Liver (tissue), 9 donors: ENCODE measurements around the gene UBE3D. TPM values are rescaled to one million over a fixed set of nuclear protein-coding genes. Genes with fewer than 3 reads are reported as not detected.

Source experiments
- DNase-seq: peaks from one replicate; pipeline ENCODE4 v3.0.0-alpha.2; 2017; ENCODE audit warnings: low spot score
- H3K27ac ChIP-seq, 2 donors: one replicate each; pipeline ENCODE4 v1.7.0; 2013; ENCODE audit warnings: inconsistent platforms in 2 of 2, low read length in 2 of 2, control low read depth in 1 of 2, low read depth in 1 of 2, mild to moderate bottlenecking in 1 of 2
- H3K27me3 ChIP-seq, 4 donors: one replicate each; pipeline versions ENCODE4 v1.6.1 to v1.7.0; 2013; ENCODE audit warnings: low read length in 3 of 4, inconsistent platforms in 1 of 4, mild to moderate bottlenecking in 1 of 4, moderate library complexity in 1 of 4; ENCODE audit not compliant: control insufficient read depth in 4 of 4, insufficient read depth in 4 of 4
- H3K36me3 ChIP-seq, 4 donors: one replicate each; pipeline versions ENCODE4 v1.6.1 to v1.7.0; 2013; ENCODE audit warnings: low read length in 3 of 4, mild to moderate bottlenecking in 3 of 4, low read depth in 1 of 4, moderate library complexity in 1 of 4; ENCODE audit not compliant: control insufficient read depth in 4 of 4, insufficient read depth in 3 of 4
- H3K4me1 ChIP-seq, 4 donors: one replicate each; pipeline versions ENCODE4 v1.6.1 to v1.7.0; 2013; ENCODE audit warnings: low read length in 3 of 4, mild to moderate bottlenecking in 3 of 4, moderate library complexity in 1 of 4; ENCODE audit not compliant: control insufficient read depth in 4 of 4, insufficient read depth in 4 of 4
- H3K4me3 ChIP-seq, 3 donors: one replicate each; pipeline versions ENCODE4 v1.6.1 to v1.7.0; 2013; ENCODE audit warnings: low read length in 3 of 3, control low read depth in 1 of 3, low read depth in 1 of 3, mild to moderate bottlenecking in 1 of 3
- H3K9ac ChIP-seq, 2 donors: one replicate each; pipeline ENCODE4 v1.7.0; 2013; ENCODE audit warnings: low read length in 2 of 2, mild to moderate bottlenecking in 2 of 2, moderate library complexity in 2 of 2, control low read depth in 1 of 2, low read depth in 1 of 2
- H3K9me3 ChIP-seq, 4 donors: one replicate each; pipeline versions ENCODE4 v1.6.1 to v1.7.0; 2013; ENCODE audit warnings: low read length in 3 of 4; ENCODE audit not compliant: control insufficient read depth in 4 of 4
- EGR1 ChIP-seq, 2 donors: IDR thresholded peaks; 2 replicates each; pipeline ENCODE4 v1.6.1; 2016 to 2018; ENCODE audit warnings: antibody characterized with exemption in 2 of 2, low read depth in 2 of 2
- FOXA1 ChIP-seq: IDR thresholded peaks from 2 replicates; pipeline ENCODE4 v1.6.1; 2016; ENCODE audit warnings: antibody characterized with exemption
- FOXA2 ChIP-seq: IDR thresholded peaks from 2 replicates; pipeline ENCODE4 v1.6.1; 2016; ENCODE audit warnings: antibody characterized with exemption
- GABPA ChIP-seq, 2 donors: IDR thresholded peaks in 1 of 2; conservative IDR thresholded peaks in 1 of 2; 2 replicates each; pipeline ENCODE4 v1.6.1; 2016; ENCODE audit warnings: antibody characterized with exemption in 2 of 2, mild to moderate bottlenecking in 1 of 2, moderate library complexity in 1 of 2
- HNF4A ChIP-seq, 2 donors: conservative IDR thresholded peaks; 2 replicates each; pipeline ENCODE4 v1.6.1; 2016; ENCODE audit warnings: antibody characterized with exemption in 2 of 2, mild to moderate bottlenecking in 2 of 2
- HNF4G ChIP-seq: IDR thresholded peaks from 2 replicates; pipeline ENCODE4 v1.6.1; 2016; ENCODE audit warnings: antibody characterized with exemption
- JUND ChIP-seq, 2 donors: IDR thresholded peaks; 2 replicates each; pipeline ENCODE4 v1.6.1; 2016; ENCODE audit warnings: antibody characterized with exemption in 2 of 2
- NR2F2 ChIP-seq: IDR thresholded peaks from 2 replicates; pipeline ENCODE4 v1.6.1; 2016; ENCODE audit warnings: antibody characterized with exemption
- RAD21 ChIP-seq, 2 donors: IDR thresholded peaks; 2 replicates each; pipeline ENCODE4 v1.6.1; 2016; ENCODE audit warnings: antibody characterized with exemption in 2 of 2, mild to moderate bottlenecking in 2 of 2
- RXRA ChIP-seq, 2 donors: IDR thresholded peaks; 2 replicates each; pipeline ENCODE4 v1.6.1; 2017 to 2018; ENCODE audit warnings: antibody characterized with exemption in 2 of 2, mild to moderate bottlenecking in 1 of 2
- SP1 ChIP-seq: IDR thresholded peaks from 2 replicates; pipeline ENCODE4 v1.6.1; 2018; ENCODE audit warnings: antibody characterized with exemption, mild to moderate bottlenecking
- TAF1 ChIP-seq: conservative IDR thresholded peaks from 2 replicates; pipeline ENCODE4 v1.6.1; 2016; ENCODE audit warnings: antibody characterized with exemption, mild to moderate bottlenecking
- YY1 ChIP-seq: IDR thresholded peaks from 2 replicates; pipeline ENCODE4 v1.6.1; 2016; ENCODE audit warnings: antibody characterized with exemption, mild to moderate bottlenecking
- WGBS: extraction: QIAGEN DNeasy Blood & Tissue Kit; methylation state at CpG from one replicate; pipeline ENCODE4 v1.1.7; 2013; 5-methylcytosine and 5-hydroxymethylcytosine counted together
- polyA plus RNA-seq, 2 donors: library from polyadenylated mRNA; stranded (reverse) in 1 of 2; unstranded in 1 of 2; fragments of 200-250 nt in 1 of 2; fragments of >200 nt in 1 of 2; fragmentation: Nextera tagmentation in 1 of 2; extraction: Ambion mirVana in 1 of 2; gene quantifications; one replicate each; pipeline versions ENCODE4 v1.2.1 to v1.2.3, GENCODE V29; 2013 to 2015
- total RNA-seq, 2 donors: library from RNA; depleted of rRNA; stranded (reverse); fragments of >200 nt; gene quantifications; one replicate each; pipeline ENCODE4 v1.2.3, GENCODE V29; 2014
- TF ChIP-seq, protein P1 (sequence below): IDR thresholded peaks from 2 replicates; pipeline ENCODE4 v1.6.1; 2016; ENCODE audit warnings: antibody characterized with exemption
- TF ChIP-seq, protein P2 (sequence below): IDR thresholded peaks from 2 replicates; pipeline ENCODE4 v1.6.1; 2016; ENCODE audit warnings: antibody characterized with exemption
- TF ChIP-seq, protein P3 (sequence below): IDR thresholded peaks from 2 replicates; pipeline ENCODE4 v1.6.1; 2016; ENCODE audit warnings: antibody characterized with exemption, mild to moderate bottlenecking
- TF ChIP-seq, protein P4 (sequence below): fragments of 150-350 bp; IDR thresholded peaks from 2 replicates; pipeline ENCODE4 v1.5.1; 2017; ENCODE audit warnings: improper control_type of control experiment, low read depth, low read length; ENCODE audit not compliant: missing input control
- TF ChIP-seq, protein P5 (sequence below): IDR thresholded peaks from 2 replicates; pipeline ENCODE4 v1.6.1; 2016; ENCODE audit warnings: antibody characterized with exemption
- donor health status: healthy.
- donor health status: healthy.
- donor health status: healthy.
- donor health status: healthy.
- donor health status: healthy.

Gene UBE3D
- total and polyA plus RNA-seq, 4 donors: 0.78 to 6.4 (median 1.9) TPM

DNA sequence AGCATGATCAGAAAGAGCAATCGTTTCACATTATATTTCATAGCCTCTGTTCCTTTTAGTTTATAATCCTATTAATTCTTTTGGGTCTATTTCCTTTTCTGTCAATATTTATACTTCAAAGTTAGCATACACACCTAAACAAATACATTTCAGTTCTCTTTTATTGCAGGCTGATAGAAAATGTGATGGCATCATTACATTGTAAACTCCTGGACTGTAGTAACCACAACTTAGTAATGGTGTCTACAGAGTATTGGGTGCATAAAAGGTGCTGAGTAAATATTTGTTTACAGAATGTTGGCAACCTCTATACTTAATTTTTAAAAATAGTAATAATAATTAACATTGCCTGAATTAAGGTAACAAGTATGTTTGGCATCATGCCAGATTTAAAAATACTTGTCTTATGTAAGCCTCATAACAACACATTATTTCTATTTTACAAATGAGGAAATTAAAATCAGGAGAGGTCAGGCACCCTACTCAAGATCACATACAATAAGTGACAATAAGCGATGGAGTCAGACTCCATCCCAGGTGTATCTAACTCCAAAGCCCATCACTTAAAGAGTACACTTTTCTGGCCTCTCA lies 195.0 kb downstream of the UBE3D start:
- Histone ChIP-seq H3K27ac (no peak overlapping the region), H3K36me3 (no peaks in the 10 kb centered on the region), H3K4me1 (no peaks in the 10 kb centered on the region), H3K9me3 (no peaks in the 10 kb centered on the region), H3K4me3 (no peak overlapping the region), H3K9ac (no peak overlapping the region), H3K27me3 (no peaks in the 10 kb centered on the region)
- TF ChIP-seq RXRA (IDR thresholded peaks at IDR 0.05): no peak
- TF ChIP-seq TAF1: no peak
- no peak for TF ChIP-seq EGR1 (IDR thresholded peaks at IDR 0.05; ENCODE audit: low read depth in 2 of 2)
- no peak for TF ChIP-seq SP1
- no peak for TF ChIP-seq FOXA1
- TF ChIP-seq, protein P1, sequence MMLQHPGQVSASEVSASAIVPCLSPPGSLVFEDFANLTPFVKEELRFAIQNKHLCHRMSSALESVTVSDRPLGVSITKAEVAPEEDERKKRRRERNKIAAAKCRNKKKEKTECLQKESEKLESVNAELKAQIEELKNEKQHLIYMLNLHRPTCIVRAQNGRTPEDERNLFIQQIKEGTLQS: no peak
- TF ChIP-seq NR2F2: no peak
- TF ChIP-seq FOXA2: no peak
- TF ChIP-seq YY1: no peak
- TF ChIP-seq, protein P2, sequence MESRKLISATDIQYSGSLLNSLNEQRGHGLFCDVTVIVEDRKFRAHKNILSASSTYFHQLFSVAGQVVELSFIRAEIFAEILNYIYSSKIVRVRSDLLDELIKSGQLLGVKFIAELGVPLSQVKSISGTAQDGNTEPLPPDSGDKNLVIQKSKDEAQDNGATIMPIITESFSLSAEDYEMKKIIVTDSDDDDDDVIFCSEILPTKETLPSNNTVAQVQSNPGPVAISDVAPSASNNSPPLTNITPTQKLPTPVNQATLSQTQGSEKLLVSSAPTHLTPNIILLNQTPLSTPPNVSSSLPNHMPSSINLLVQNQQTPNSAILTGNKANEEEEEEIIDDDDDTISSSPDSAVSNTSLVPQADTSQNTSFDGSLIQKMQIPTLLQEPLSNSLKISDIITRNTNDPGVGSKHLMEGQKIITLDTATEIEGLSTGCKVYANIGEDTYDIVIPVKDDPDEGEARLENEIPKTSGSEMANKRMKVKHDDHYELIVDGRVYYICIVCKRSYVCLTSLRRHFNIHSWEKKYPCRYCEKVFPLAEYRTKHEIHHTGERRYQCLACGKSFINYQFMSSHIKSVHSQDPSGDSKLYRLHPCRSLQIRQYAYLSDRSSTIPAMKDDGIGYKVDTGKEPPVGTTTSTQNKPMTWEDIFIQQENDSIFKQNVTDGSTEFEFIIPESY: no peak
- TF ChIP-seq RAD21 (IDR thresholded peaks at IDR 0.05): no peak
- TF ChIP-seq, protein P3, sequence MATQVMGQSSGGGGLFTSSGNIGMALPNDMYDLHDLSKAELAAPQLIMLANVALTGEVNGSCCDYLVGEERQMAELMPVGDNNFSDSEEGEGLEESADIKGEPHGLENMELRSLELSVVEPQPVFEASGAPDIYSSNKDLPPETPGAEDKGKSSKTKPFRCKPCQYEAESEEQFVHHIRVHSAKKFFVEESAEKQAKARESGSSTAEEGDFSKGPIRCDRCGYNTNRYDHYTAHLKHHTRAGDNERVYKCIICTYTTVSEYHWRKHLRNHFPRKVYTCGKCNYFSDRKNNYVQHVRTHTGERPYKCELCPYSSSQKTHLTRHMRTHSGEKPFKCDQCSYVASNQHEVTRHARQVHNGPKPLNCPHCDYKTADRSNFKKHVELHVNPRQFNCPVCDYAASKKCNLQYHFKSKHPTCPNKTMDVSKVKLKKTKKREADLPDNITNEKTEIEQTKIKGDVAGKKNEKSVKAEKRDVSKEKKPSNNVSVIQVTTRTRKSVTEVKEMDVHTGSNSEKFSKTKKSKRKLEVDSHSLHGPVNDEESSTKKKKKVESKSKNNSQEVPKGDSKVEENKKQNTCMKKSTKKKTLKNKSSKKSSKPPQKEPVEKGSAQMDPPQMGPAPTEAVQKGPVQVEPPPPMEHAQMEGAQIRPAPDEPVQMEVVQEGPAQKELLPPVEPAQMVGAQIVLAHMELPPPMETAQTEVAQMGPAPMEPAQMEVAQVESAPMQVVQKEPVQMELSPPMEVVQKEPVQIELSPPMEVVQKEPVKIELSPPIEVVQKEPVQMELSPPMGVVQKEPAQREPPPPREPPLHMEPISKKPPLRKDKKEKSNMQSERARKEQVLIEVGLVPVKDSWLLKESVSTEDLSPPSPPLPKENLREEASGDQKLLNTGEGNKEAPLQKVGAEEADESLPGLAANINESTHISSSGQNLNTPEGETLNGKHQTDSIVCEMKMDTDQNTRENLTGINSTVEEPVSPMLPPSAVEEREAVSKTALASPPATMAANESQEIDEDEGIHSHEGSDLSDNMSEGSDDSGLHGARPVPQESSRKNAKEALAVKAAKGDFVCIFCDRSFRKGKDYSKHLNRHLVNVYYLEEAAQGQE: no peak
- TF ChIP-seq GABPA (IDR thresholded peaks at IDR 0.05 in 1 of 2, conservative IDR thresholded peaks at IDR 0.05 in 1 of 2): no peak
- no peak for TF ChIP-seq JUND (IDR thresholded peaks at IDR 0.05)
- TF ChIP-seq HNF4A (conservative IDR thresholded peaks at IDR 0.05): no peak
- no peak for TF ChIP-seq HNF4G
- TF ChIP-seq, protein P4, sequence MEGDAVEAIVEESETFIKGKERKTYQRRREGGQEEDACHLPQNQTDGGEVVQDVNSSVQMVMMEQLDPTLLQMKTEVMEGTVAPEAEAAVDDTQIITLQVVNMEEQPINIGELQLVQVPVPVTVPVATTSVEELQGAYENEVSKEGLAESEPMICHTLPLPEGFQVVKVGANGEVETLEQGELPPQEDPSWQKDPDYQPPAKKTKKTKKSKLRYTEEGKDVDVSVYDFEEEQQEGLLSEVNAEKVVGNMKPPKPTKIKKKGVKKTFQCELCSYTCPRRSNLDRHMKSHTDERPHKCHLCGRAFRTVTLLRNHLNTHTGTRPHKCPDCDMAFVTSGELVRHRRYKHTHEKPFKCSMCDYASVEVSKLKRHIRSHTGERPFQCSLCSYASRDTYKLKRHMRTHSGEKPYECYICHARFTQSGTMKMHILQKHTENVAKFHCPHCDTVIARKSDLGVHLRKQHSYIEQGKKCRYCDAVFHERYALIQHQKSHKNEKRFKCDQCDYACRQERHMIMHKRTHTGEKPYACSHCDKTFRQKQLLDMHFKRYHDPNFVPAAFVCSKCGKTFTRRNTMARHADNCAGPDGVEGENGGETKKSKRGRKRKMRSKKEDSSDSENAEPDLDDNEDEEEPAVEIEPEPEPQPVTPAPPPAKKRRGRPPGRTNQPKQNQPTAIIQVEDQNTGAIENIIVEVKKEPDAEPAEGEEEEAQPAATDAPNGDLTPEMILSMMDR: no peak
- TF ChIP-seq, protein P5, sequence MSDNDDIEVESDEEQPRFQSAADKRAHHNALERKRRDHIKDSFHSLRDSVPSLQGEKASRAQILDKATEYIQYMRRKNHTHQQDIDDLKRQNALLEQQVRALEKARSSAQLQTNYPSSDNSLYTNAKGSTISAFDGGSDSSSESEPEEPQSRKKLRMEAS: no peak
- 88% methylated on average over 2 of the region's 2 CpGs for WGBS
- no peak for DNase-seq
